Hepatocyte (in vitro differentiated cells): ENCODE results near the gene RPL13A.

ENCODE experiments used
- EZH2 ChIP-seq: fragments of 200-600 bp; sonication (generic); IDR thresholded peaks from 2 replicates; pipeline ENCODE4 v1.6.1; 2016; ENCODE audit warnings: antibody characterized with exemption, mild to moderate bottlenecking, borderline replicate concordance
- TF ChIP-seq, protein P1 (sequence below): fragments of 200-600 bp; sonication (generic); IDR thresholded peaks from 2 replicates; pipeline ENCODE4 v1.5.1; 2016; ENCODE audit warnings: antibody characterized with exemption, mild to moderate bottlenecking; ENCODE audit not compliant: poor library complexity

GRCh38 chr19:49488046-49488862 lies 846 bp downstream of the RPL13A start:
- TF ChIP-seq, protein P1, sequence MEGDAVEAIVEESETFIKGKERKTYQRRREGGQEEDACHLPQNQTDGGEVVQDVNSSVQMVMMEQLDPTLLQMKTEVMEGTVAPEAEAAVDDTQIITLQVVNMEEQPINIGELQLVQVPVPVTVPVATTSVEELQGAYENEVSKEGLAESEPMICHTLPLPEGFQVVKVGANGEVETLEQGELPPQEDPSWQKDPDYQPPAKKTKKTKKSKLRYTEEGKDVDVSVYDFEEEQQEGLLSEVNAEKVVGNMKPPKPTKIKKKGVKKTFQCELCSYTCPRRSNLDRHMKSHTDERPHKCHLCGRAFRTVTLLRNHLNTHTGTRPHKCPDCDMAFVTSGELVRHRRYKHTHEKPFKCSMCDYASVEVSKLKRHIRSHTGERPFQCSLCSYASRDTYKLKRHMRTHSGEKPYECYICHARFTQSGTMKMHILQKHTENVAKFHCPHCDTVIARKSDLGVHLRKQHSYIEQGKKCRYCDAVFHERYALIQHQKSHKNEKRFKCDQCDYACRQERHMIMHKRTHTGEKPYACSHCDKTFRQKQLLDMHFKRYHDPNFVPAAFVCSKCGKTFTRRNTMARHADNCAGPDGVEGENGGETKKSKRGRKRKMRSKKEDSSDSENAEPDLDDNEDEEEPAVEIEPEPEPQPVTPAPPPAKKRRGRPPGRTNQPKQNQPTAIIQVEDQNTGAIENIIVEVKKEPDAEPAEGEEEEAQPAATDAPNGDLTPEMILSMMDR = no peak
- no peak for TF ChIP-seq EZH2
